GM12872 (cell line): Measurements from ENCODE around the gene LRRTM4.

Experiments
- CTCF ChIP-seq: IDR thresholded peaks from 3 replicates; pipeline ENCODE4 v1.5.1; 2011; ENCODE audit warnings: low read depth, mild to moderate bottlenecking, low read length, moderate library complexity; ENCODE audit not compliant: insufficient read depth

LRRTM4 gene

GRCh38 chr2:77169426-77169825 is 352.8 kb downstream of the LRRTM4 start:
- no peak for TF ChIP-seq CTCF

GRCh38 chr2:77161009-77161408 is 361.2 kb downstream of the LRRTM4 start:
- TF ChIP-seq CTCF = no peak

GRCh38 chr2:77156599-77156998 is 365.6 kb downstream of the LRRTM4 start:
- TF ChIP-seq CTCF = no peak

- no peak for TF ChIP-seq CTCF
These were observed 366.7 kb downstream of the LRRTM4 start for GRCh38 chr2:77155511-77155910.

GRCh38 chr2:77149565-77149964 is 372.6 kb downstream of the LRRTM4 start:
- no peak for TF ChIP-seq CTCF

GRCh38 chr2:77147153-77147552 is 375.0 kb downstream of the LRRTM4 start:
- no peak for TF ChIP-seq CTCF

- no peak for TF ChIP-seq CTCF
These were observed 377.4 kb downstream of the LRRTM4 start for GRCh38 chr2:77144772-77145171.

- no peak for TF ChIP-seq CTCF
These were observed 380.0 kb downstream of the LRRTM4 start for GRCh38 chr2:77142141-77142540.
